GM13977 (cell line): ENCODE measurements around the gene RPS19BP1.

ENCODE experiments used
- DNase-seq: peaks from one replicate; pipeline ENCODE4 v3.0.0; 2012; ENCODE audit warnings: low spot score
- in situ Hi-C: fragments of 300-500 bp; cut with MboI; formaldehyde crosslinking; loops from one replicate; pipeline ENCODE4 v1.12.0; 2022; ENCODE audit warnings: low sequenced_read_pairs, low pct_unique_long_range_greater_than_20kb, mixed read lengths, inconsistent platforms; ENCODE audit not compliant: unreplicated experiment
- TF ChIP-seq, protein P1 (sequence below): IDR thresholded peaks from 2 replicates; pipeline ENCODE4 v1.5.1; 2012; ENCODE audit warnings: mild to moderate bottlenecking, control low read depth; ENCODE audit not compliant: insufficient read depth; ENCODE audit errors: extremely low read depth, missing control alignments

RPS19BP1 gene

DNA sequence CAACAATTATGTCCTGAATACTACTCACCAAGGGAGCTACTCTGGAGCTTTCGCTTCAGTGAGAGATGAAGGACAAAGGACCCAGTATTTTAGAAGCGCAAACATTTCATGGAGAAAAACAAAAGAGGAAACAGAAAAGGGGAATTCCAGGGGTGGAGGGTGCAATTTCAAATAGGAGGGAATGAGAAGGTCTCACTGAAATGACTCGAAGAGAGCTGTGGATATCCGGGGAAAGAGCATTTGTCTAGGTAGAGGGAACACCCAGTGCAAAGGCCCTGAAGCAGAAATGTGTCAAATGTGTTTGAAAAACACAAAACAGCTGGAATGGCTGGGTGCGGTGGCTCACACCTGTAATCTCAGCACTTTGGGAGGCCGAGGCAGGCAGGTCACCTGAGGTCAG, 2.4 kb downstream of the RPS19BP1 start:
- in situ Hi-C loops: loop anchor here (10.0 kb wide), 2 partner anchors 505 to 825 kb away; no protein-coding TSS in a partner anchor
- TF ChIP-seq, protein P1, sequence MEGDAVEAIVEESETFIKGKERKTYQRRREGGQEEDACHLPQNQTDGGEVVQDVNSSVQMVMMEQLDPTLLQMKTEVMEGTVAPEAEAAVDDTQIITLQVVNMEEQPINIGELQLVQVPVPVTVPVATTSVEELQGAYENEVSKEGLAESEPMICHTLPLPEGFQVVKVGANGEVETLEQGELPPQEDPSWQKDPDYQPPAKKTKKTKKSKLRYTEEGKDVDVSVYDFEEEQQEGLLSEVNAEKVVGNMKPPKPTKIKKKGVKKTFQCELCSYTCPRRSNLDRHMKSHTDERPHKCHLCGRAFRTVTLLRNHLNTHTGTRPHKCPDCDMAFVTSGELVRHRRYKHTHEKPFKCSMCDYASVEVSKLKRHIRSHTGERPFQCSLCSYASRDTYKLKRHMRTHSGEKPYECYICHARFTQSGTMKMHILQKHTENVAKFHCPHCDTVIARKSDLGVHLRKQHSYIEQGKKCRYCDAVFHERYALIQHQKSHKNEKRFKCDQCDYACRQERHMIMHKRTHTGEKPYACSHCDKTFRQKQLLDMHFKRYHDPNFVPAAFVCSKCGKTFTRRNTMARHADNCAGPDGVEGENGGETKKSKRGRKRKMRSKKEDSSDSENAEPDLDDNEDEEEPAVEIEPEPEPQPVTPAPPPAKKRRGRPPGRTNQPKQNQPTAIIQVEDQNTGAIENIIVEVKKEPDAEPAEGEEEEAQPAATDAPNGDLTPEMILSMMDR: no peak
- no peak for DNase-seq

DNA sequence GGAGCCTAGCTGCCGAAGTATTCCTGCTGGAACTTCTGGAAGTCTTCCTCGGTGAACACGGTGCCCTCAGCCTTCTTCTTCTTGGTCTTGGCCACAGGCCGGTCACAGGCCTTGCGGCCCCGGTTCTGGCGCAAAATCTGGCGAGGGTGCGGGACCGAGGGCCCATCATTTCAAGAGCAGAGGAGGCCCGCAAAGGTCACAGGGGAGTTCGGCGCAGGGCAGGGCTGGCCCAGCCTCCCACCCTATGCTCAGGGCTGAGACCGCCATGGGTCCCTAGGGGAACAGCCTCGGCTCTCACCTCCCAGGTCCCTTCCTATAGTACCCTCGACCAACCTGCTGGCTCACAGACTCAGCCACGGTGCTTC, 3.1 kb downstream of the RPS19BP1 start:
- in situ Hi-C loops: no loop called here
- TF ChIP-seq, protein P1: no peak
- no peak for DNase-seq

DNA sequence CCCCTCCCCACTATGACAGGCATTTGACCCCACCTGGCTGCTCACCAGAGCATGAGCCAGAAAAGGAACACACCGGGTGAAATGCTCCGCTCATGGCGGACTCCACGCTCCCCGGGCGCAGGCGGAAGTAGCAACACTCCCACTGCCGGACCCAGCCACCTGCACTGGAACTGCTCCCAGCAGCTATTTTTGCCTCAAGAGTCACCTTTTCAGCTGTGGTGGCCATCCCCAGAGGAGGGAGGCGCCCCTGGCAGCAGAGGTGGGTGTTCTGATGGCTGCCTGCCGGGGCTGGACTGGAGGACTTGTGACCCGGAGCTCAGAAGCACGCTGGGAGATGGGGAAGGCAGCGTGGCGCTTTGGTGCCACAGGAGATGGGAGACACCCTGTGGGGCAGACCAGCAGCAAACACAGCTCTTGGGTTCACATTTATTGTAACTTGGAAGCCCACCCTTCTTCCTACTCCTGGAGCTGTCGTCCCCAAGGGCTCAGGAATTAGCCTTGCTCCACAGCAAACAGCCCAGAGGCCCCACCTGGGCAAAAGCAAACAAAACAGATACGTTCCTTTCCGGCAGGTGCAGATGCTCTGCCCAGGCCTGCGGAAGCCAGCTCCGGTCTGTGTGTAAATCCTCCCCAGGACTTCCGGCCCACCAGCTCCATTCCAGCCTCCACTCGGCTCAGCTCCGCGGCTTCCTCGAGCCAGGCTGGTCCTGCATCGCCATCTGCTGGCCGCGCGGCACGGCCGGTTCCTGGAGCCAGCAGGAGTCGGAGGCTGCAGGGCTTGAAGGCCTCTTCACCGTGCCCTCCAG, 3.7 kb downstream of the RPS19BP1 start:
- DNase-seq: peak; percentile 88
- TF ChIP-seq, protein P1: peak; percentile 100
- in situ Hi-C loops: no loop called here

DNA sequence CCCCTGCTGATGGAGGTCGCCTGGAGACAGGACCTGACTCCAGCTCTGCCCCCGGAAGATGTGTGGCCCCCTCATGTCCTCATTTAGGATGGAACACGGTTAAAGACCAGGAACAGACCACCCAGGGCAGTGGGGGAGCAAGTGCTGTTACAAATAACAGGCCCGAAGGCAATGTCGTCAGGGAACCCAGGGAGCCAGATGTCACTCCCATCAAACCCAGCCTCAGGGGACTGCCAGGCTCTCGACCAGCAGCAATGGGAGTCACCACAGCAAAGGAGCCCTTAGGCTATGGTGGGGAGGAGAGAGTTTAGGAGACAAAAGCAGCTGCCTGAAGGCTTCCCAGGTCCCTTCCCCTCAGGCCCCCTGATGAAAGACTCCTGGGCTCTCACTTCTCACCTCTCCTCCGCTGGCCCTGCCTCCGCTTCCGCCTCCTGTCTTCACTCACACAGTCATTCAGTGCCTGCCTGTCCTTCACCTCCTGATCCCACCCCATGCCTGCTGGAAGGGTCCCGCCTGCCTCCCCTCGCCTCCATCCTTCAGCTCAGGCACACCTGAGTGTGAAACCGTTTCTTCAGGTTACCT, 4.4 kb downstream of the RPS19BP1 start:
- TF ChIP-seq, protein P1: no peak
- in situ Hi-C loops: no loop called here
- no peak for DNase-seq

DNA sequence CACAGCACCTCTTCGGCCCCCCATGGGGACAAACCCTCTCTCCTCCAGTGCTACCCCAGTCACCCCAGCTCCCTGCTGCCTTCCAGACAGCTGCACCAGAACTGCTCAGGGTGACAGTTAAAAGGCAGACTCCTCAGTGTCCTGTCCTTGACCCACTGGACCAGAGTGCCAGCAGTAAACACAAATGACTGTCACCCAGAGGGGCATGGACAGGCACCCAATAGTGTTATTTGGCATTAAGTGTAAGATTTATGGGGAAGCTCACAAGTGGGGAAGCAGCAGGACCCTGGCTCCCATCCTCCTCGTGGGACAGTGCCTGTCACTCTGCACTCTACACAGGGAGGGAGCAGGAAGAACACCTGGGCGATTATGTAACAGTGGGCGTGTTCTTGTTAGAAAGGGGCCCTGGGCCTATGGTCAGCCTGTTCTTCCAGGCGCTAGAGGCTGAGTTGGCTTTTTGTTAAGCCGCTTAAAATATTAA, 5.0 kb downstream of the RPS19BP1 start:
- DNase-seq: no peak

DNA sequence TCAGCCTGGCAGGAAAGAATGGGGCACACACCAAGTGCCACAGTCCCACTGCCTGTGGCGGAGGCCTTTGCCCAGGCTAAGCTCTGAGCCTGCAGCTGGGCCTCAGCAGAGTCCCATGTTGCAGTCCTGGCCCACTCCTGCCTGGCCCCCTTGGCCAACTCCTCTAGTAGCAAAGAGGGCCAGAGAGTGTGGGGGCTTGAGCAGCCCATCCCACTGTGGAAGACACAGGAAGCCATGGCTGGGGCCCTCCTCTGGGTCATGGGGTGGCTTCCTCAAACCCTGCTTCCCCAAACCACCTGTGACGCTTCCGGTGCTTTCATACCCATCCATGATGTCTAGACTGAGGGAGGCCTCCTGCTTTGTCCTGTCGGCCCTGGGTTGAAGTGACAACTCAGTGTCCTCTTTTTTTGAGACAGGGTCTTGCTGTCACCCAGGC, 5.8 kb downstream of the RPS19BP1 start:
- DNase-seq: no peak
- in situ Hi-C loops: no loop called here
- TF ChIP-seq, protein P1: no peak

More for the DNA sequence above, 5.0 kb downstream of the RPS19BP1 start:
- TF ChIP-seq, protein P1: no peak
- in situ Hi-C loops: no loop called here
